ENCODE data around the gene TMED4.

GRCh38 chr7:44564606-44565005, 17.4 kb downstream of the TMED4 start:
- TF ChIP-seq, protein P1, sequence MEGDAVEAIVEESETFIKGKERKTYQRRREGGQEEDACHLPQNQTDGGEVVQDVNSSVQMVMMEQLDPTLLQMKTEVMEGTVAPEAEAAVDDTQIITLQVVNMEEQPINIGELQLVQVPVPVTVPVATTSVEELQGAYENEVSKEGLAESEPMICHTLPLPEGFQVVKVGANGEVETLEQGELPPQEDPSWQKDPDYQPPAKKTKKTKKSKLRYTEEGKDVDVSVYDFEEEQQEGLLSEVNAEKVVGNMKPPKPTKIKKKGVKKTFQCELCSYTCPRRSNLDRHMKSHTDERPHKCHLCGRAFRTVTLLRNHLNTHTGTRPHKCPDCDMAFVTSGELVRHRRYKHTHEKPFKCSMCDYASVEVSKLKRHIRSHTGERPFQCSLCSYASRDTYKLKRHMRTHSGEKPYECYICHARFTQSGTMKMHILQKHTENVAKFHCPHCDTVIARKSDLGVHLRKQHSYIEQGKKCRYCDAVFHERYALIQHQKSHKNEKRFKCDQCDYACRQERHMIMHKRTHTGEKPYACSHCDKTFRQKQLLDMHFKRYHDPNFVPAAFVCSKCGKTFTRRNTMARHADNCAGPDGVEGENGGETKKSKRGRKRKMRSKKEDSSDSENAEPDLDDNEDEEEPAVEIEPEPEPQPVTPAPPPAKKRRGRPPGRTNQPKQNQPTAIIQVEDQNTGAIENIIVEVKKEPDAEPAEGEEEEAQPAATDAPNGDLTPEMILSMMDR (IDR thresholded peaks at IDR 0.05), result no peak
- TF ChIP-seq EZH2 (IDR thresholded peaks at IDR 0.05), result no peak

All from neural progenitor cell (in vitro differentiated cells).